Endothelial cell of umbilical vein (primary cell): ENCODE data around the gene SLC12A3. TPM values are rescaled to one million over a fixed set of nuclear protein-coding genes. Genes with fewer than 3 reads are reported as not detected.

Source experiments
- BruUV-seq: library from RNA; stranded (reverse); fragments of 400-500 nt; replicated peaks from 2 replicates; lab custom pipeline; 2021; lab: Mats Ljungman, UMichigan
- CTCF ChIA-PET: fragments of 300-600, 350-600 bp; sonication (Branson Sonifier 250); formaldehyde crosslinking; loops from one replicate; lab custom pipeline; 2021; ENCODE audit warnings: antibody characterized with exemption, inconsistent platforms; lab: Charles Lee
- POLR2A ChIA-PET: fragments of 300-600, 350-600 bp; sonication (Branson Sonifier 250); formaldehyde crosslinking; loops from one replicate; lab custom pipeline; 2021; ENCODE audit warnings: antibody characterized with exemption, inconsistent platforms; lab: Charles Lee
- DNase-seq: peaks from one replicate; pipeline ENCODE4 v3.0.0-alpha.2; 2011; ENCODE audit warnings: low read depth, low spot score
- FAIRE-seq: peaks from 2 replicates; lab custom pipeline; 2011; peaks lifted over from hg19 to GRCh38; lab: Jason Lieb, UNC
- H2AFZ ChIP-seq: 2 replicates; pipeline ENCODE4 v1.6.0; 2012; ENCODE audit warnings: low read depth, low read length, control low read depth, inconsistent platforms
- H3K27ac ChIP-seq: 2 replicates; pipeline ENCODE4 v1.5.1; 2011; ENCODE audit warnings: low read depth, mild to moderate bottlenecking, control low read depth, low read length, moderate library complexity; ENCODE audit not compliant: insufficient read depth
- H3K27me3 ChIP-seq, 2 experiments: 2 replicates each; pipeline versions ENCODE4 v1.6.0 to v1.6.1; 2011; ENCODE audit warnings: low read length in 2 of 2, mixed read lengths in 1 of 2; ENCODE audit not compliant: control insufficient read depth in 2 of 2, insufficient read depth in 2 of 2
- H3K36me3 ChIP-seq, 2 experiments: 2 replicates in 1 of 2; 3 replicates in 1 of 2; pipeline ENCODE4 v1.5.1; 2011; ENCODE audit warnings: low read length in 2 of 2, mild to moderate bottlenecking in 1 of 2, moderate library complexity in 1 of 2; ENCODE audit not compliant: control insufficient read depth in 2 of 2, insufficient read depth in 2 of 2; ENCODE audit errors: extremely low read depth in 1 of 2
- H3K4me1 ChIP-seq: 3 replicates; pipeline ENCODE4 v1.5.1; 2011; ENCODE audit warnings: mild to moderate bottlenecking, low read length; ENCODE audit not compliant: control insufficient read depth, insufficient read depth; ENCODE audit errors: extremely low read depth
- H3K4me2 ChIP-seq: 2 replicates; pipeline ENCODE4 v1.6.1; 2011; ENCODE audit warnings: low read length, control low read depth, mixed read lengths; ENCODE audit not compliant: insufficient read depth
- H3K4me3 ChIP-seq, 3 experiments: fragments of 200-600 bp in 1 of 3; sonication (generic), shearing (Covaris generic) in 1 of 3; replicated peaks in 1 of 3; 2 replicates each; pipeline ENCODE4 v1.5.1; 2011 to 2016; ENCODE audit warnings: control low read depth in 3 of 3, low read length in 3 of 3, mild to moderate bottlenecking in 2 of 3, inconsistent platforms in 1 of 3, low read depth in 1 of 3, moderate library complexity in 1 of 3; ENCODE audit not compliant: insufficient read depth in 1 of 3
- H3K79me2 ChIP-seq: 2 replicates; pipeline ENCODE4 v1.6.0; 2012; ENCODE audit warnings: low read length, inconsistent platforms; ENCODE audit not compliant: control insufficient read depth, insufficient read depth
- H3K9ac ChIP-seq: replicated peaks from 2 replicates; pipeline ENCODE3; 2011; ENCODE audit warnings: low read length, control low read depth; ENCODE audit not compliant: insufficient read depth; ENCODE audit errors: extremely low read depth
- H3K9me1 ChIP-seq: replicated peaks from 3 replicates; pipeline ENCODE4 v1.6.0; 2011; ENCODE audit warnings: mild to moderate bottlenecking, low read length; ENCODE audit not compliant: control insufficient read depth, insufficient read depth; ENCODE audit errors: extremely low read depth
- H3K9me3 ChIP-seq: replicated peaks from 2 replicates; pipeline ENCODE4 v1.5.1; 2012; ENCODE audit warnings: low read length, inconsistent platforms; ENCODE audit not compliant: control insufficient read depth, insufficient read depth
- H4K20me1 ChIP-seq: replicated peaks from 2 replicates; pipeline ENCODE3; 2011; ENCODE audit warnings: mild to moderate bottlenecking, low read length; ENCODE audit not compliant: control insufficient read depth, insufficient read depth; ENCODE audit errors: extremely low read depth
- CTCF ChIP-seq, 2 donors: IDR thresholded peaks; 1 replicate in 1 of 2; 2 replicates in 1 of 2; pipeline ENCODE4 v1.5.1; 2011; ENCODE audit warnings: low read length in 2 of 2, mild to moderate bottlenecking in 2 of 2, moderate library complexity in 2 of 2, control low read depth in 1 of 2, inconsistent platforms in 1 of 2, low read depth in 1 of 2; ENCODE audit not compliant: insufficient read depth in 1 of 2; ENCODE audit errors: extremely low read depth in 1 of 2
- EZH2 ChIP-seq: IDR thresholded peaks from 2 replicates; pipeline ENCODE4 v1.6.1; 2012; ENCODE audit warnings: borderline replicate concordance, low read depth, mild to moderate bottlenecking, moderate library complexity, low read length, inconsistent platforms; ENCODE audit not compliant: severe bottlenecking
- FOS ChIP-seq: IDR thresholded peaks from 2 replicates; pipeline ENCODE4 v1.6.1; 2011; ENCODE audit warnings: mild to moderate bottlenecking, low read length, moderate library complexity, borderline replicate concordance; ENCODE audit not compliant: insufficient read depth
- GATA2 ChIP-seq: IDR thresholded peaks from 2 replicates; pipeline ENCODE4 v1.7.0; 2011; ENCODE audit warnings: low read depth, mild to moderate bottlenecking, moderate library complexity, mixed read lengths, low read length; ENCODE audit not compliant: insufficient read length, insufficient read depth
- JUN ChIP-seq: IDR thresholded peaks from 2 replicates; pipeline ENCODE4 v1.6.1; 2011; ENCODE audit warnings: borderline replicate concordance, low read depth; ENCODE audit not compliant: insufficient read length, insufficient read depth
- MAX ChIP-seq: IDR thresholded peaks from 2 replicates; pipeline ENCODE4 v1.6.1; 2011; ENCODE audit not compliant: insufficient read depth, insufficient read length
- MYC ChIP-seq: IDR thresholded peaks from one replicate; pipeline ENCODE4 v1.6.1; 2011; ENCODE audit warnings: mild to moderate bottlenecking, low read depth, low read length
- POLR2A ChIP-seq: IDR thresholded peaks from 2 replicates; pipeline ENCODE4 v1.6.1; 2012; ENCODE audit warnings: low read depth, mild to moderate bottlenecking, control low read depth, low read length
- POLR2AphosphoS5 ChIP-seq: IDR thresholded peaks from 2 replicates; pipeline ENCODE4 v1.6.1; 2012; ENCODE audit warnings: low read depth, mild to moderate bottlenecking, control low read depth, low read length, moderate library complexity; ENCODE audit not compliant: insufficient read depth
- dilution Hi-C: fragments of 300-500 bp; cut with MboI; formaldehyde crosslinking; loops from one replicate; pipeline ENCODE4 v1.15.0; 2019; ENCODE audit warnings: low sequenced_read_pairs; ENCODE audit not compliant: extremely low pct_ligation_motif_present
- intact Hi-C: fragments of 100-400 bp; cut with micrococcal nuclease; formaldehyde crosslinking; loops from one replicate; pipeline ENCODE4 v1.10.0; 2022
- polyA plus RNA-seq, 4 experiments: library from polyadenylated mRNA; depleted of rRNA in 3 of 4; stranded (reverse) in 3 of 4; unstranded in 1 of 4; fragments of >200 nt; gene quantifications; 2 replicates each; pipeline versions ENCODE4 v1.2.1 to v1.2.3, GENCODE V29; 2011 to 2012; ENCODE audit warnings: missing spikeins in 1 of 4
- total RNA-seq: library from RNA; stranded (reverse); gene quantifications from 2 replicates; pipeline ENCODE4 v1.2.3, GENCODE V29; 2021

SLC12A3 gene
- total and polyA plus RNA-seq, 2 donors (not counting 3 experiments of a cell fraction or from before 2014, with no cell fraction given) = not detected

DNA sequence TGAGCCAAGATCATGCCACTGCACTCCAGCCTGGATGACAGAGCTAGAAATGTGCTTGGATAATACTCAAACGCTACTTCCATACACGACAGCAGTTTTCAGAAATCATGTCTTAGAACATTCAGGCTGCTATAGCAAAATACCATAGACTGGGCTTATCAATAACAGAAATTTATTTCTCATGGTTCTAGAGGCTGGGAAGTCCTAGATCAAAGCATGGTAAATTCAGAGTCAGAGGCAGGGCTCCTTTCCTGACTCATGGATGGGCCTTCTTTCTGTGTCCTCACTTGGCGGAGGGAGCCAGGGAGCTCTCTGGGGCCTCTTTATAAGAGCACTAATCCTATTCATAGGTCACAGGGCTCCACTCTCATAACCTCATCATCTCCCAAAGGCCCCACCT, 42.4 kb downstream of the SLC12A3 start:
- FAIRE-seq = no peak

DNA sequence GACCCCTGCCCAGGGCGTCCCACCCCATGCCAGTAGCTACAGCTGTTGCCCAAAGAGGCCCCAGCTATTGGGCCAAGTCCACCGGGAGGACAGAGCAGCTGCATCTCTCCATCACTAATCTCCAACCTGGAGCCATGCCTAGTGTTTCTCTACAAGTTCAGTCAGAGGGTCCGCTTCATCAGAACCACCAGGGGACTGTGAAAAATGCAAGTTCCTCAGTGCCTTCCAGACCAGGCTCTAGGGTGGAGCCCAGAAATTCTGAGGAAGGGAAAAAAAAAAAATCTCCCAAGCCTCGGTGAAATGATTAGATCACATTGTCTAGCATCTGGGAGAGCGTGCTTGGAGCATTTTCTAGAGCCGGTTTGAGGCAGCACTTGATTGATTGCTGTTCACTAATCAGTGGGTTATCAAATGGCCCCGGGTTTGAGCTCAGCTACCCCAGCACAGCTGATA, 44.5 kb downstream of the SLC12A3 start:
- Histone ChIP-seq H3K79me2 (no peaks in the 10 kb centered on the region), H3K4me1 (no peaks in the 10 kb centered on the region), H3K27me3 (peaks cover 0 to 8% of the 10 kb centered on the region in 2 experiments), H3K27ac (no peak overlapping the region), H3K4me3 (no peak overlapping the region), H3K9me1 (no peaks in the 10 kb centered on the region), H2AFZ (no peak overlapping the region), H3K36me3 (no peaks in the 10 kb centered on the region), H4K20me1 (no peaks in the 10 kb centered on the region), H3K4me2 (no peak overlapping the region), H3K9me3 (no peaks in the 10 kb centered on the region), H3K9ac (no peak overlapping the region)
- ChIA-PET POLR2A (no interaction called here), CTCF (interaction anchor here (0.8 to 1.0 kb wide), 2 partner anchors 8 to 183 kb away, joined by 3 read pairs; no protein-coding TSS in a partner anchor)
- DNase-seq = no peak
- BruUV-seq = no TSS peak
- dilution Hi-C loops = no loop called here
- no peak for FAIRE-seq
- intact Hi-C loops = no loop called here
- TF ChIP-seq GATA2 (no peak), CTCF (IDR thresholded peaks at IDR 0.05; ENCODE audit: extremely low read depth in 1 of 2, insufficient read depth in 1 of 2, low read depth in 1 of 2, low read length in 2 of 2) (no peak), FOS (no peak), POLR2AphosphoS5 (no peak), POLR2A (no peak), MYC (no peak), JUN (no peak), MAX (no peak), EZH2 (no peak)

More for the DNA sequence above, 42.4 kb downstream of the SLC12A3 start:
- no peak overlapping the region for H3K9ac ChIP-seq
- CTCF ChIA-PET = no interaction called here
- no peak overlapping the region for H2AFZ ChIP-seq
- no peak overlapping the region for H3K27ac ChIP-seq
- H3K4me3 ChIP-seq = no peak overlapping the region
- no peaks in the 10 kb centered on the region for H4K20me1 ChIP-seq
- POLR2A ChIA-PET = no interaction called here
- no TSS peak for BruUV-seq
- H3K9me3 ChIP-seq = no peaks in the 10 kb centered on the region
- no peaks in the 10 kb centered on the region for H3K36me3 ChIP-seq
- no peak for DNase-seq
- no peaks in the 10 kb centered on the region for H3K9me1 ChIP-seq
- intact Hi-C loops (no loop called here), dilution Hi-C loops (no loop called here)
- H3K27me3 ChIP-seq = peaks cover 0 to 8% of the 10 kb centered on the region in 2 experiments
- TF ChIP-seq EZH2 (no peak), GATA2 (no peak)
- H3K4me1 ChIP-seq = no peaks in the 10 kb centered on the region
- H3K4me2 ChIP-seq = no peak overlapping the region
- H3K79me2 ChIP-seq = no peaks in the 10 kb centered on the region
